ELR (cell line): ENCODE data around the gene ZFPM1.

ENCODE experiments used
- DNase-seq: peaks from one replicate; pipeline ENCODE4 v3.0.0-alpha.2; 2015; ENCODE audit warnings: low read depth

ZFPM1 gene

DNA sequence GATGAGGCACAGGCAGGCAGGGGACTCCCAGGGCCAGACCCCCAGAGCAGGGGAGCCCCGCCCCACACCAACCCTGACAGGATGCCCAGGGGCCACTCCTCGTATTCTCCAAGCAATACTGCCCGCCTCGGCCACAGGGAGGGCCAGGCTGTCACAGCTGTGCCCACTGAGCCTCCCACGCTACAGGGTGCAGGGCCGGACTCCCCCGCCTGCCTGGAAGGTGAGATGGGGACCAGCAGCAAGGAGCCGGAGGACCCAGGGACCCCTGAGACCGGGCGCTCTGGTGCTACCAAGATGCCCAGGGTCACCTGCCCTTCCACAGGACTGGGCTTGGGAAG lies 18.8 kb upstream of the ZFPM1 start:
- no peak for DNase-seq

- no peak for DNase-seq
These were observed 18.3 kb upstream of the ZFPM1 start for GRCh38 chr16:88434746-88435145.

- no peak for DNase-seq
These were observed 17.4 kb upstream of the ZFPM1 start for GRCh38 chr16:88435437-88436355.

DNA sequence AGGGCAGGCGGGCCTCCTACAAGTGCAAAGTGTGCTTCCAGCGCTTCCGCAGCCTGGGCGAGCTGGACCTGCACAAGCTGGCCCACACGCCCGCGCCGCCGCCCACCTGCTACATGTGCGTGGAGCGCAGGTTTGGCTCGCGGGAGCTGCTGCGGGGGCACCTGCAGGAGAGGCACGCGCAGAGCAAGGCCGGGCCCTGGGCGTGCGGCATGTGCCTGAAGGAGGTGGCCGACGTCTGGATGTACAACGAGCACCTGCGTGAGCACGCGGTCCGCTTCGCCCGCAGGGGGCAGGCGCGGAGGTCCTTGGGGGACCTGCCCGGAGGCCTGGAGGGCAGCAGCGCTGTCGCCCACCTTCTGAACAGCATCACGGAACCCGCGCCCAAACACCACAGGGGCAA lies 16.3 kb upstream of the ZFPM1 start:
- DNase-seq, result no peak

- peak; percentile 52 for DNase-seq
These were observed 15.6 kb upstream of the ZFPM1 start for GRCh38 chr16:88437367-88437964.

DNA sequence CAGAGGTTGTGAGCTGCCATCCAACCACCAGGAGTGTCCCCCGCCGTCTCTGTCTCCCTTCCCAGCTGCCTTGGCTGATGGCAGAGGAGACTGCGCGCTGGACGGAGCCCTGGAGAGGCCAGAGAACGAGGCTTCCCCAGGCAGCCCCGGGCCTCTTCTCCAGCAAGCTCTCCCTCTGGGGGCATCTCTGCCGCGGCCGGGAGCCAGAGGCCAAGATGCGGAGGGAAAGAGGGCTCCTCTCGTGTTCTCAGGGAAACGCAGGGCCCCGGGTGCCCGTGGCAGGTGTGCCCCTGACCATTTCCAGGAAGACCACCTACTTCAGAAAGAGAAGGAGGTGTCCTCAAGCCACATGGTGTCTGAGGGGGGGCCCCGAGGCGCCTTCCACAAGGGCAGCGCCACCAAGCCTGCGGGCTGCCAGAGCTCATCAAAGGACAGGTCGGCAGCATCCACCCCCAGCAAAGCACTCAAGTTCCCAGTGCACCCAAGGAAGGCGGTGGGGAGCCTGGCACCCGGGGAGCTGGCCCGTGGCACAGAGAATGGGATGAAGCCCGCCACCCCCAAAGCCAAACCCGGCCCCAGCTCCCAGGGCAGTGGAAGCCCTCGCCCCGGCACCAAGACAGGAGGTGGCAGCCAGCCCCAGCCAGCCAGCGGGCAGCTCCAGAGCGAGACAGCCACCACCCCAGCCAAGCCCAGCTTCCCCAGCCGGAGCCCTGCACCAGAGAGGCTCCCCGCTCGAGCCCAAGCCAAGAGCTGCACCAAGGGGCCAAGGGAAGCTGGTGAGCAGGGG lies 14.8 kb upstream of the ZFPM1 start:
- no peak for DNase-seq

DNA sequence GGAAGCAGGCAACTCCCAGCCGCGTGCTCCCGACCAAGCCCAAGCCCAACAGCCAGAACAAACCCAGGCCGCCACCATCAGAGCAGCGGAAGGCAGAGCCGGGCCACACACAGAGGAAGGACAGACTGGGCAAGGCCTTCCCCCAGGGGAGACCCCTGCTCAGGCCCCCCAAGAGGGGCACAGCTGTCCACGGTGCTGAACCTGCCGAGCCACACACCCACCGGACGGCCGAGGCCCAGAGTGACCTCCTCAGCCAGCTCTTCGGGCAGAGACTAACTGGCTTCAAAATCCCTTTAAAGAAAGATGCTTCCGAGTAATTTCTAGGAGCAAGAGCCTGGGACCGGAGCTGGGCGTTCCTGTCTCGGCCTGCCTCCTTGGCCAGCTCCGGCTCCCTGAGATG lies 14.1 kb upstream of the ZFPM1 start:
- no peak for DNase-seq

GRCh38 chr16:88439706-88440105 lies 13.4 kb upstream of the ZFPM1 start:
- DNase-seq, result no peak

DNA sequence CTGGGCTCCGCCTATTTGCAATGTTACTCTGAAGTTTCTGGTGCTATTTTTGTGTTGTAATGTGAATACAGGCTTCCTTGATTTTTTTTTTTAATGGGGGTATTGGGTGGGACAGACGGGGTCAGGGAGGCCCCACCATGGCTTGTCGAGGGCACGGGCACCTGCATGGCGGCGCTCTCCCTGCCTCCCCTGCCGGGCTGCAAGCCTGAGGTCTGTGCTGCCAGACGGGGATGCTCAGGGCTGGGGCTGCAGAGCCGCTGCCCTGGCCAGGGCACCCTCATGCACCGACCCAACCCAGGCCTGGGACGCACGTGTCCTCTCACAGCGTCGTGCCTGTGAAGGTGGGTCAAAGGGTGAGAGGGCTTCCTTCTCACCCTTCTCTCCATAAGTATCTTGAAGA lies 13.0 kb upstream of the ZFPM1 start:
- no peak for DNase-seq

GRCh38 chr16:88440686-88441405 lies 12.2 kb upstream of the ZFPM1 start:
- no peak for DNase-seq

- DNase-seq, result no peak
These were observed 11.6 kb upstream of the ZFPM1 start for GRCh38 chr16:88441460-88441859.

DNA sequence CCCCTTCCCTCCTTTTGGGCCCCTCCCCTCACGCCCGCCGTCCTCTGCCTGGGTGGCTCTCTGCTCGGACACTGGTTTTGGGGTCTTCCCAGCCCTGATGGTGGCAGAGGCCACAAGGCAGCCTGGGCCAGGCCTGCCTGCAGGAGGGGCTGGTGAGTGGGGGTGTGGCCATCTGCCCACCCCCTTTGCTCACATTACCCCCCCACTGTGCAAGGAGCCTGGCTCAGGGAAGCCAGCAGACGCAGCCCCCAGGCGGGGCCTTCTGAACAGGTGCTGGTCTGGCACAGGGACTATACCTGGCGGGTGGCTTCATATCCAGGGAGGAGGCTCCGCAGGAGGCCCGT lies 10.7 kb upstream of the ZFPM1 start:
- DNase-seq, result no peak

DNA sequence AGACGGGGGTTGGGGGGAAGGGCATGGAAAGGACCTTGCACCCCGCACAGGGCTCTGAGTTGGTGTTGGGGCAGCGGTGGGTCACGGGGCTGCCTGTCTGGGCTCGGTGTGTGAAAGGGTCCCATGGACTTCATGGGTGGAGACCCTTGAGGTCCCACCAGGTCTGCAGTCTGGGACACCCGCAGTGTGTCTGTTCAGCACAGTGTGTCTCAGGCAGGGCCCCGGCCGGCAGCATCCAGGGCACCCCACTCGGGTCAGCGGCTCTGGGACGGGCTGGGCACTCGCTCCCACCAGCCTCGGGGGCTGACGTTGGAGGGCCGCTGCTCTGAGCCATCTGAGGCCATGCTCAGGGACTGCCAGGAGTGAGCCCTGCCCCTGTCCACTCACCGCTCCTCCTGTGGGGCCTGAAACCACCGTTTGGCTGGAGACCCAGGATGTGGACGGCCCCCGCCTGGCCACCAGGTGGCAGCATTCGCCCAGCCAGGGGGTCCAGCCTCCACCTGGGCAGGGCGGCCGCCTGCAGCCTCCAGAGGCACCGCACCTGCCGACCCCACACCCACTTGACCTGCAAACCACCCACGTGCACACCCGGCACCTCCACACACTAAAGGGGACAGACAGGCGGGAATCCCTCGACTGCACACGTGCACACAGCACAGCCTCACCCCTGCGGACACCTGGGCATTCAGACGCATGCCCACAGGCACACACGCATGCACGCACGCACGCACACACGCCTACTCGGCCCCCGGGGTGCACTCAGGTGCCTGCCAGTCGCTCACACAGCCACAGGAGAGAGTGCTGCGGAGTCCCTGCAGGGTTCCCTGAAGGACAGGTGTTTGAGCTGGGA lies 10.1 kb upstream of the ZFPM1 start:
- peak; percentile 78 for DNase-seq

DNA sequence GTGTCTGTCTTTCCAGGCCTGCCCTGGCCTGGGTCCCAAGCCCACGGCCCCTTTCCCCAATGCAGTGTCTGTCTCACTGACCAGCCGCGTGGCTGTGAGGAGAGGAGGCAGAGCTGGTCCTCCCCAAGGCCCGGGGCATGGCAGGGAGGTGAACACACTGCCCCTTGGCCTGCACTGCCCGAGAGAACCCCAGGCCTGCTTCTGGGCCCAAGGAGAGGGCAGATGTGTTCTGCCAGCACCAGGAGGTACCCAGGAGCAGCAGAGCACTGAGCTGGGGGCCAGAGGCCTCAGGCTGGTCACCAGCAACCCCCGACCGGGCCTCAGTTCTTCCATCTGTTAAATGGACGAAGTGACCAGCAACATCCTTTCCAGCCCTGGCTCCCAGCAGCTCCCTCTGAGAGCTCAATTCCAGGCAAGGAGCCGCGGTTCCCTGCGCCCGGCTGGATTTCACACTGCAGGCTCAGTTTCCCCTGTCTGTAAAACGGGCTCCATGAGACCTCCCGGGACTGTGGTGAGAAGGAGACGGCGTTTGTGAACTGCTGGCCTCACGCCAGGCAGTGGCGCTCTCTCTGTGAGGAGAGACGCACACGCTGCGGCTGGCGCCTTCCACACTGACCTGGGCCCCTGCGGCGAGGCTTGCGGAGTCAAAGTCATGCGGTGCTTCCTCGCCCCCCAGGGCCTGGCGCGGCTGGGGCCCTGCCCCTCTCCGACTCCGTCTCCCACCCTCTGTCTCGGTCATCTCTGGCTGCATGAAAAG lies 8.1 kb upstream of the ZFPM1 start:
- DNase-seq, result no peak

GRCh38 chr16:88445583-88445960 lies 7.5 kb upstream of the ZFPM1 start:
- no peak for DNase-seq

DNA sequence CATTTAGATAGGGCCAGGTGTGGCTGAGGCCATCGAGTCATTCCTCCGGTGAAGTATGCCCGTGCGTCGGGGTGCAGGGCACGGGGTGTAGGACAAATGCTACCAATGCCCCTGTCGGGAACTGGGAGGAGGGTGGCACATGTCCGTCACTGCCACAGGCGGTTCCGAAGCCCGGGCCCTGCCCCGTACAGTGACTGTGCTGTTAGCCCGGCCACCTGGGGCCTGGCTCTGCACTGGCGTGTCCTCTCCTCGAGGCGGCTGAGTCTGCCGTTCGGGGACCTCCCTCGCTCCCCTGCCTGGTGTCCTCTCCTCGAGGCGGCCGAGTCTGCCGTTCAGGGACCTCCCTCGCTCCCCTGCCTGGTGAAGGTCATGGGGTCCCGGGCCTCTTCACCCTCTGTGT lies 7.0 kb upstream of the ZFPM1 start:
- no peak for DNase-seq

- DNase-seq, result no peak
These were observed 6.3 kb upstream of the ZFPM1 start for GRCh38 chr16:88446736-88447135.

GRCh38 chr16:88447881-88448280 lies 5.2 kb upstream of the ZFPM1 start:
- DNase-seq, result no peak

DNA sequence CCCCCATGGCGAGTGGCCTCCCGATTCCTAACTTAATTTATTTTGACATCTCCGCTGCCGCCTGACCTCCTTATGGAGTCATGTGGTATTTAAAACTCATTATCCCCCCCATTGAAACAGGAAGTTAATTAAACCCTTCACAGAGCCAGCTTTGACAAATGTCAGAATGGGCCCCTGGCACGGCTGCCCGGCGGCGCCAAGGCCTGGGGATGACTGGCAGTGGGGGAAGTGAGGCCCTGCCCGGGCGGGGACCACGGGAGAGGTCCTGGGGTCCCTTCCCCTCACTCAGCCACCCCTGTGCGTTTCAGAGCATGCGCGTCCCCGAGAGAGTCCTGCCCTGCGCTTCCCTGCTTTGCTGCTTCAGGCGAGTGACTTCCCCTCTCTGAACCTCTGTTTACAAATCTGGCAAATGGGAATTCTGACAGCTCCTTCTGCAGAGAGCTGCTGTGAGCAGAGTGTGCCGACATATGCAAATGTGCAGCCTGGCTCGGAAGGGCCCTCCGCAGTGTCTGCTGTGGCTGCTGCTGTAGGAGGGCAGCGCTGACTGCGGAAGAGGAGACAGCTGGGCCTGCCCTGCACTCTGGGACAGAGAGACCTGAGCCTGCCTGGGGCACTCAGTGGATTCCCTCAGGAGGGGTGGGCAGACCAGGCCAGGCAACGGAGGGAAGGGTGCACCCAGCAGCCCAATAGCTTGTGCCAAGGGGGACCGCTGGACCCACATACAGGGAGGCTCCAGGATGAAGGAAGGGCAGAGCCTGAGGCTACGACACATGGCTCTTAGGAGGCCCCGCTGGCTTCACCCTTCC lies 4.4 kb upstream of the ZFPM1 start:
- DNase-seq, result no peak

- DNase-seq, result no peak
These were observed 3.9 kb upstream of the ZFPM1 start for GRCh38 chr16:88449267-88449561.
